HCT116 (cell line): ENCODE results near the gene S100A12.

Source experiments
- CEBPB ChIP-seq: IDR thresholded peaks from 2 replicates; pipeline ENCODE4 v1.6.1; 2012; ENCODE audit warnings: low read depth
- CTCF ChIP-seq, 3 experiments: fragments of 200-600 bp in 1 of 3; sonication (generic) in 1 of 3; IDR thresholded peaks in 2 of 3; conservative IDR thresholded peaks in 1 of 3; 2 replicates each; pipeline ENCODE4 v1.5.1; 2012 to 2017; ENCODE audit warnings: low read depth in 2 of 3, low read length in 2 of 3, antibody characterized with exemption in 1 of 3, borderline replicate concordance in 1 of 3, control low read depth in 1 of 3, mild to moderate bottlenecking in 1 of 3, mixed read lengths in 1 of 3, mixed run types in 1 of 3, moderate library complexity in 1 of 3; ENCODE audit not compliant: insufficient read depth in 1 of 3
- EZH2 ChIP-seq: fragments of 200-600 bp; sonication (generic); IDR thresholded peaks from 2 replicates; pipeline ENCODE4 v1.6.1; 2017; ENCODE audit warnings: antibody characterized with exemption, mixed run types
- EZH2phosphoT487 ChIP-seq: fragments of 200-600 bp; IDR thresholded peaks from 2 replicates; pipeline ENCODE4 v1.6.1; 2018; ENCODE audit warnings: antibody characterized with exemption, borderline replicate concordance
- FOSL1 ChIP-seq: IDR thresholded peaks from 2 replicates; pipeline ENCODE4 v1.6.1; 2012; ENCODE audit warnings: low read depth
- POLR2A ChIP-seq: IDR thresholded peaks from 2 replicates; pipeline ENCODE4 v1.7.0; 2011; ENCODE audit warnings: borderline replicate concordance; ENCODE audit not compliant: insufficient read depth, insufficient read length; ENCODE audit errors: extremely low read depth
- POLR2AphosphoS5 ChIP-seq: IDR thresholded peaks from 2 replicates; pipeline ENCODE4 v1.6.1; 2011; ENCODE audit warnings: mild to moderate bottlenecking, low read depth, low read length, moderate library complexity
- SIN3A ChIP-seq: IDR thresholded peaks from 2 replicates; pipeline ENCODE4 v1.6.1; 2012; ENCODE audit warnings: low read depth
- SP1 ChIP-seq: IDR thresholded peaks from 2 replicates; pipeline ENCODE4 v1.6.1; 2012; ENCODE audit warnings: low read depth
- SRF ChIP-seq: IDR thresholded peaks from 2 replicates; pipeline ENCODE4 v1.6.1; 2012; ENCODE audit warnings: low read depth
- TCF7L2 ChIP-seq: IDR thresholded peaks from 2 replicates; pipeline ENCODE4 v1.7.0; 2011; ENCODE audit warnings: borderline replicate concordance, inconsistent platforms; ENCODE audit not compliant: insufficient read depth, insufficient read length; ENCODE audit errors: extremely low read depth
- YY1 ChIP-seq: IDR thresholded peaks from 2 replicates; pipeline ENCODE4 v1.6.1; 2011; ENCODE audit warnings: low read length, low read depth, moderate library complexity, mild to moderate bottlenecking; ENCODE audit not compliant: insufficient replicate concordance; ENCODE audit errors: extremely low read depth
- ZBTB33 ChIP-seq: IDR thresholded peaks from 2 replicates; pipeline ENCODE4 v1.6.1; 2011; ENCODE audit warnings: mild to moderate bottlenecking, low read length, moderate library complexity; ENCODE audit not compliant: insufficient replicate concordance; ENCODE audit errors: extremely low read depth

- no peak for TF ChIP-seq ZBTB33
- TF ChIP-seq CTCF (IDR thresholded peaks at IDR 0.05 in 2 of 3, conservative IDR thresholded peaks at IDR 0.05 in 1 of 3; ENCODE audit: borderline replicate concordance in 1 of 3, insufficient read depth in 1 of 3, low read depth in 2 of 3, low read length in 2 of 3): no peak
- no peak for TF ChIP-seq CEBPB
- TF ChIP-seq SIN3A: no peak
- TF ChIP-seq POLR2AphosphoS5: no peak
- no peak for TF ChIP-seq TCF7L2
- TF ChIP-seq POLR2A: no peak
- no peak for TF ChIP-seq EZH2
- TF ChIP-seq SRF: no peak
- TF ChIP-seq EZH2phosphoT487: no peak
- TF ChIP-seq FOSL1: no peak
- TF ChIP-seq YY1: no peak
- no peak for TF ChIP-seq SP1
These were observed 41.9 kb upstream of the S100A12 start for GRCh38 chr1:153417136-153417888.
